ENCODE results near the gene MT1M. TPM values are rescaled to one million over a fixed set of nuclear protein-coding genes. Genes with fewer than 3 reads are reported as not detected.

The MT1M gene
- total and polyA plus RNA-seq, 2 of the 4 experiments (the other 2 are of a cell fraction), result 0.10 TPM; not detected in 1

- peak overlapping the region; percentile 72; the same call in 1 of the 2 replicates for H3K23ac ChIP-seq (ENCODE audit: low read depth, low read length)
- peak; percentile 77; the same call in 1 of the 2 replicates for TF ChIP-seq FOS (IDR thresholded peaks at IDR 0.05; ENCODE audit: low read depth, low read length)
- peak; percentile 15; the same call in 1 of the 2 replicates for TF ChIP-seq CEBPB (IDR thresholded peaks at IDR 0.05; ENCODE audit: low read depth, low read length)
- TF ChIP-seq RCOR1 (IDR thresholded peaks at IDR 0.05; ENCODE audit: insufficient replicate concordance, low read length), result peak; percentile 14
- no peak for TF ChIP-seq SMC3 (IDR thresholded peaks at IDR 0.05; ENCODE audit: low read depth, low read length)
- peaks cover 24% of the 10 kb centered on the region for H3K9me1 ChIP-seq (ENCODE audit: insufficient read depth, low read length)
- H3K14ac ChIP-seq (replicated peaks; ENCODE audit: low read depth, low read length), result peak overlapping the region; percentile 81; the same call in 1 of the 2 replicates
- peak overlapping the region; percentile 52; the same call in 1 of the 2 replicates for H4K5ac ChIP-seq (ENCODE audit: low read depth, low read length)
- peaks cover 2 to 54% of the 10 kb centered on the region in 2 experiments; a peak in 3 of 4 replicates for H3K79me1 ChIP-seq (ENCODE audit: low read depth in 1 of 2, low read length in 2 of 2)
- peak overlapping the region; percentile 59 for H3K27ac ChIP-seq (ENCODE audit: insufficient read depth, low read length)
- H3K9me3 ChIP-seq (ENCODE audit: control insufficient read depth, insufficient read depth, low read length), result no peaks in the 10 kb centered on the region
- no peak overlapping the region for H3K4me3 ChIP-seq (ENCODE audit: insufficient read depth, low read depth, low read length)
- peak overlapping the region; percentile 75 to 78; a peak in 3 of 4 replicates for H4K8ac ChIP-seq (ENCODE audit: low read depth in 2 of 2, low read length in 2 of 2)
- in situ Hi-C loops (cut with MboI; ENCODE audit: low sequenced_read_pairs), result no loop called here
- intact Hi-C loops (cut with micrococcal nuclease), result no loop called here
- H2BK20ac ChIP-seq (ENCODE audit: low read depth, low read length), result peak overlapping the region; percentile 96; the same call in 1 of the 2 replicates
- ChIA-PET CTCF (no interaction called here), POLR2A (ENCODE audit: unreplicated experiment) (no interaction called here)
- H2BK5ac ChIP-seq (ENCODE audit: low read depth, low read length, poor library complexity, severe bottlenecking), result peak overlapping the region; percentile 96
- no peaks in the 10 kb centered on the region for H4K20me1 ChIP-seq (ENCODE audit: insufficient read depth, low read length)
- no peak overlapping the region for H3K9ac ChIP-seq (ENCODE audit: low read depth, low read length)
- H4K91ac ChIP-seq (ENCODE audit: insufficient read depth, low read depth, low read length), result peak overlapping the region; percentile 91
- no TSS peak for BruUV-seq (replicated peaks)
- peaks cover 36% of the 10 kb centered on the region for H3K4me1 ChIP-seq (ENCODE audit: control insufficient read depth, insufficient read depth, low read length)
- peak overlapping the region; percentile 93 for H3K4ac ChIP-seq (ENCODE audit: low read depth, low read length)
- peak overlapping the region; percentile 96 for H2BK120ac ChIP-seq (ENCODE audit: low read depth, low read length)
- no peak overlapping the region for H3K56ac ChIP-seq (ENCODE audit: extremely low read depth, insufficient read depth, low read length)
- DNase-seq, result peak; percentile 86
- H2AFZ ChIP-seq (replicated peaks; ENCODE audit: low read length, poor library complexity), result no peak overlapping the region
- dilution Hi-C loops (cut with HindIII; ENCODE audit: low sequenced_read_pairs, unreplicated experiment), result no loop called here
- H2BK15ac ChIP-seq (ENCODE audit: low read depth, low read length), result peak overlapping the region; percentile 98; the same call in 1 of the 3 replicates
- H3K36me3 ChIP-seq (ENCODE audit: control insufficient read depth, insufficient read depth, low read length), result no peaks in the 10 kb centered on the region
- H3K18ac ChIP-seq (ENCODE audit: low read depth, low read length), result peak overlapping the region; percentile 66; the same call in 1 of the 2 replicates
- H2AK5ac ChIP-seq (ENCODE audit: low read depth, low read length), result peak overlapping the region; percentile 99
- peak; percentile 8 for ATAC-seq (ENCODE audit: low read depth)
- H2AK9ac ChIP-seq (replicated peaks; ENCODE audit: low read depth, low read length, poor library complexity), result peak overlapping the region; percentile 79
- H3K4me2 ChIP-seq (ENCODE audit: low read depth, low read length), result 0 out of 2 replicates have a peak overlapping the region, but pooled peaks have one; percentile 22
- H3K27me3 ChIP-seq (ENCODE audit: control insufficient read depth, insufficient read depth, low read length), result no peaks in the 10 kb centered on the region
Measured at GRCh38 chr16:56614549-56614991, 17.9 kb upstream of the MT1M start.
